ENCODE data around the gene PAX8. TPM values are rescaled to one million over a fixed set of nuclear protein-coding genes. Genes with fewer than 3 reads are reported as not detected.

PAX8 gene
- total RNA-seq, 1 donor from 2014 or later, result 0.71 TPM

DNA sequence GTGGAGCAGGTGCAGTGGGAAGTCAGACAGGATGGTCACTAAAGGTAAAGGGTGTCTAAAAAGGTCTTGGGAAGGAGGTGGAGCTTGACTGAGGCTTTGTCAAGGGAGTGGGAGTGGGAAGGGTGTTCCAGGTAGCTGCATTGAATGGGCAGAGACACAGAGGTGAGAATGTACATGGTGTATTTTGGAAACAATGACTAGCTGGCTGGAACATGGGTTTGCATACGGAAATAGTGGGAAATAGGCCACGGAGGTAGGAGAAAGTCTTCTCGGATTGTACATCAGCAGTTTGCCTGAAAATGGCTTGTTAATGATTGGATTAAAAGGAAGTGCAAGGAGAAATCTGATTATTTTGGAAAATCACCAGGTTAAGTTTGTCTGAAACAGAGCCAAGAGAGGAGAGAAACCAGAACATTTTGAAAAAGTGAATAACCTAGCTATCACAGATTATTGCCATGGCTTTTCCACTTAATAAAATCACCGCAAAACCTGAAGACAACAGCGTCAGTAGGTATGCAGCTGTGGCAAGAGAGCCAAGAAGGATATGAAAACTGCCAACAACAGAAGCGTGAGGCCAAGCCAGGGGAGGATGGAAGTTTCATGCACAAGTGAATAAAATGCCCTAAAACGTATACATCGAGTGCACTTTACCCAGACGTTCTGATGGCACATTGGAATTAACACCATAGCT lies 13.9 kb downstream of the PAX8 start:
- no peak for DNase-seq
- ATAC-seq (ENCODE audit: low read depth), result no peak
- no peak overlapping the region for H3K4me3 Mint-ChIP-seq
- POLR2A ChIA-PET, result no interaction called here
- H3K27me3 Mint-ChIP-seq, result peaks cover 8% of the 10 kb centered on the region
- TF ChIP-seq, protein P1, sequence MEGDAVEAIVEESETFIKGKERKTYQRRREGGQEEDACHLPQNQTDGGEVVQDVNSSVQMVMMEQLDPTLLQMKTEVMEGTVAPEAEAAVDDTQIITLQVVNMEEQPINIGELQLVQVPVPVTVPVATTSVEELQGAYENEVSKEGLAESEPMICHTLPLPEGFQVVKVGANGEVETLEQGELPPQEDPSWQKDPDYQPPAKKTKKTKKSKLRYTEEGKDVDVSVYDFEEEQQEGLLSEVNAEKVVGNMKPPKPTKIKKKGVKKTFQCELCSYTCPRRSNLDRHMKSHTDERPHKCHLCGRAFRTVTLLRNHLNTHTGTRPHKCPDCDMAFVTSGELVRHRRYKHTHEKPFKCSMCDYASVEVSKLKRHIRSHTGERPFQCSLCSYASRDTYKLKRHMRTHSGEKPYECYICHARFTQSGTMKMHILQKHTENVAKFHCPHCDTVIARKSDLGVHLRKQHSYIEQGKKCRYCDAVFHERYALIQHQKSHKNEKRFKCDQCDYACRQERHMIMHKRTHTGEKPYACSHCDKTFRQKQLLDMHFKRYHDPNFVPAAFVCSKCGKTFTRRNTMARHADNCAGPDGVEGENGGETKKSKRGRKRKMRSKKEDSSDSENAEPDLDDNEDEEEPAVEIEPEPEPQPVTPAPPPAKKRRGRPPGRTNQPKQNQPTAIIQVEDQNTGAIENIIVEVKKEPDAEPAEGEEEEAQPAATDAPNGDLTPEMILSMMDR (IDR thresholded peaks at IDR 0.05), result no peak
- CTCF ChIA-PET, result no interaction called here
- H3K4me1 Mint-ChIP-seq, result no peaks in the 10 kb centered on the region
- H3K9me3 Mint-ChIP-seq, result no peaks in the 10 kb centered on the region
- intact Hi-C loops (cut with micrococcal nuclease), result no loop called here
- H3K36me3 Mint-ChIP-seq (ENCODE audit: low read depth), result no peaks in the 10 kb centered on the region
- H3K27ac Mint-ChIP-seq, result no peak overlapping the region

DNA sequence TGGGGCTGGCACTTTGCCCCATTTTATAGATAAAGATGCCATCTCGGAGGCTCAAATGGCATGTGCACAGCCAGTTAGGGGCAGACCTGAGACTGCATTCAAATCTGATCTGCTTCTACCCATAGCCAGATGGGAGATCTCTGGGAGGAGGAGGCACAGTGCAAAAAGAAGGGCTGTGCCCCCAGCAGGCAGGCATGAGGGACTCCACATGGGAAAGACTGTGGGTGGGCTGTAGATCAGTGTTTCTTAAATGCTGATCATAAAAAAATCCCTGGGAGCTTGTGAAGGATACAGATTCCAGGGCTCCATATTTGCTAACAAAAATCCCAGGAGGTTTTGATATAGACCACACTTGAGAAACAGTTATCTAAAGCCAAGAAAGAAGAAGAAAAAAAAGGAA lies 15.2 kb downstream of the PAX8 start:
- ATAC-seq (ENCODE audit: low read depth) (no peak), DNase-seq (no peak)
- Mint-ChIP-seq H3K4me3 (no peak overlapping the region), H3K27me3 (peaks cover 11% of the 10 kb centered on the region), H3K9me3 (no peaks in the 10 kb centered on the region), H3K27ac (no peak overlapping the region), H3K36me3 (ENCODE audit: low read depth) (no peaks in the 10 kb centered on the region), H3K4me1 (no peaks in the 10 kb centered on the region)
- TF ChIP-seq, protein P1 (IDR thresholded peaks at IDR 0.05), result no peak
- CTCF ChIA-PET, result no interaction called here
- POLR2A ChIA-PET, result no interaction called here
- intact Hi-C loops (cut with micrococcal nuclease), result no loop called here

DNA sequence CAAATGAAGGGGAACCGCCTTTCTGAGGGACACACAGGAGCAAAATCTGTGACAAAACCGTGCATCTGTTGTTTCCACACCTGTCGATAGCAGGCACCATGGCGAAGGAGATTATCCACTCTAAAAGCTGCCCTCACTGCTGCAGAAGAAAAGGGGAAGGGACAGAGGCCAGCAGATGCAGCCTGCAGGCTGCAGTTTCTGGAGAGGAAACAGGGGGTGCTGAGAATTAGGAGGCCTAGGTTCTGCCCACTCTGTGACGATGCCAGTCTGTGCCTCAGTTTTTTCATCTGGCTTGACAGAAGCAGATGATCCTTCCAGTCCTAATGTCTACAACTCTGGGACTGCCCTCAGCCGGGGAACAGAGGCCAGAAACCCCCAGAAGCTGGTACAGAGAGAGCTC lies 17.7 kb downstream of the PAX8 start:
- intact Hi-C loops (cut with micrococcal nuclease), result no loop called here
- Mint-ChIP-seq H3K36me3 (ENCODE audit: low read depth) (no peaks in the 10 kb centered on the region), H3K9me3 (no peaks in the 10 kb centered on the region), H3K27me3 (peaks cover 13% of the 10 kb centered on the region), H3K4me3 (no peak overlapping the region), H3K4me1 (peaks cover 2% of the 10 kb centered on the region), H3K27ac (no peak overlapping the region)
- POLR2A ChIA-PET, result interaction anchor here (1.0 kb wide), 1 partner anchor 56 kb away, joined by 3 read pairs; no protein-coding TSS in a partner anchor
- DNase-seq (no peak), ATAC-seq (ENCODE audit: low read depth) (no peak)
- CTCF ChIA-PET, result no interaction called here
- TF ChIP-seq, protein P1 (IDR thresholded peaks at IDR 0.05), result no peak

DNA sequence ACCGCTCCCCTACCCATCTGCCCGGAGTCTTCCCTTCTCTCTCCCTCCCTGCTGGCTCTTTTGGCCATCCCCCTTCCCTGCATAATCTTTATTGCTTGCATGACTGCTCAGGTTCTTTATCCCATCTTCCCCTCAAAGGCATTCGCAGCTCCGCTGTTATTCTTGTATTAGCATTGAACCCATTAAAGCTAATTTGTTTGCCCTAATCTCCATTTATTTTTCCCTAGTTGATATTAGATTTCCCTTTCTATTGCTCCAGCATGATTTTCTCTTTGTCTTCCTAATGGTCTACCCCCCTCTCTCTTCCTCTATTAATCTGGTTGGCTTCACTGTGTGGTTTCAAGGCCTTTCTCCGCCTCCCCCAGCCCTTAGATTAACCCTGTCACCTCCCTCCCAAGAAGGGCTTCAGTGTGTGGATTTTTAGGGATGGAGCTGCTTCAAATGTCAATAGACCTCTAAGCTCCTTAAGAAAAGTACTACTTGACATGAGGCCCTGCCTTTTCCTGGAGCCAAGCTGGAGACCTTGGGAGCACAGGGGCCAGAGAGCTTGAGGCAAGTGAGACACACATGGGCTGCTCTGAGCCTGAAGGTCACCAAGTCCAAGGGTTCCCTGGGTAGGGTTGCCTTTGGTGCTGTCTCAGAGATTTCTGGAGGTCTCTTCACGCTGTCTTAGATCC lies 20.1 kb downstream of the PAX8 start:
- H3K4me1 Mint-ChIP-seq, result peaks cover 2% of the 10 kb centered on the region
- TF ChIP-seq, protein P1 (IDR thresholded peaks at IDR 0.05), result no peak
- H3K27ac Mint-ChIP-seq, result no peak overlapping the region
- H3K4me3 Mint-ChIP-seq, result no peak overlapping the region
- no peak for DNase-seq
- no peak for ATAC-seq (ENCODE audit: low read depth)
- ChIA-PET POLR2A (no interaction called here), CTCF (interaction anchor here (0.9 kb wide), 1 partner anchor 9 kb away, joined by 3 read pairs; no protein-coding TSS in a partner anchor)
- intact Hi-C loops (cut with micrococcal nuclease), result no loop called here
- no peaks in the 10 kb centered on the region for H3K36me3 Mint-ChIP-seq (ENCODE audit: low read depth)
- H3K27me3 Mint-ChIP-seq, result peaks cover 12% of the 10 kb centered on the region
- no peaks in the 10 kb centered on the region for H3K9me3 Mint-ChIP-seq

DNA sequence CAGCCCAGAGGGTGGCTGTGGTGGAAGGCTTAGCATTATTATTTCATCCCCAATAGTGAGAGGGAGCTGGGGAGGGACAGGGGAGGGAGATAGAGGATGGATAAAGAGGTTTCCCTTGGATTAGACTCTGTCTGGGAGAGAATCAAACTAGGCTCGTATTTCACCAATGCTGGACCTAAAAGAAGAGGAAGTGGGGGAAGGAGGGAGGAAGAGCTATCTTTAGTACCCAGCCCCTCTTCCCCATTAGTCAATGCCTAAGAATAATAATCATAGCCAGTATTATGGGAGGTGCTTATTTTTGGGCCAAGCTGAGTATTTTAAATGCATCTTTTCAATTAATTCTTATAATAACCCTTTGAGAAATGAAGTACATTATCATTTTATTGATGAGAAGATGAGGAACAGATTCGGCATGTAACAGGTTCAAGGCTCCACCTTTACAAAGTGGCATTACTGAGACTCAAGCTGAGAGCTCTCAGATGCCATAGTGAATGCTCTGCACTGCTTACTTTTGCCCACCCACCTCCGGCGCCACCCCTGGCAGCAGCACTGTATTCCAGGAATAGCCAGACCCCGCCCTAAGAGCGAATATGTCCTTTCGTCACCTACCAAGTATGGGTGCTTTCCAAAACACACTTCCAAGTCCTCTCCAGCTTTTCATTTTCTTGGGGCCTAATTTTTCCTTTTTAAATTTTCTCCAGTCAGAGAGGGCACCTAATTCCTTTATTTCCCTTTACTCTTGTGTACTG lies 21.0 kb downstream of the PAX8 start:
- peaks cover 9% of the 10 kb centered on the region for H3K27me3 Mint-ChIP-seq
- intact Hi-C loops (cut with micrococcal nuclease), result no loop called here
- H3K4me3 Mint-ChIP-seq, result no peak overlapping the region
- DNase-seq, result no peak
- ChIA-PET POLR2A (no interaction called here), CTCF (interaction anchor here (0.9 to 1.1 kb wide), 2 partner anchors 8 to 132 kb away, joined by 3 to 4 read pairs; no protein-coding TSS in a partner anchor)
- no peak overlapping the region for H3K27ac Mint-ChIP-seq
- no peak for ATAC-seq (ENCODE audit: low read depth)
- H3K4me1 Mint-ChIP-seq, result peaks cover 2% of the 10 kb centered on the region
- H3K36me3 Mint-ChIP-seq (ENCODE audit: low read depth), result no peaks in the 10 kb centered on the region
- TF ChIP-seq, protein P1 (IDR thresholded peaks at IDR 0.05), result no peak
- no peaks in the 10 kb centered on the region for H3K9me3 Mint-ChIP-seq

Measured in activated B cell treated with CpG ODN at 0.5 μM for 24 hours (primary cell).